Stimulated activated CD4-positive, alpha-beta T cell treated with anti-CD3 and anti-CD28 coated beads, Interleukin-12 subunit alpha, Interleukin-12 subunit beta, amount 100 ng/mL, for 24 hours (primary cell): Measurements from ENCODE around the gene CENPF.
"Not testable (repeated sequence)": the region's sequence is repeated elsewhere in the genome, so short reads cannot be mapped to it uniquely, and the experiment has no call there.

Experiments used
- DNase-seq, 2 experiments: peaks; one replicate each; pipeline ENCODE4 v3.0.0-alpha.2; 2020; ENCODE audit warnings: low read depth in 2 of 2

Gene CENPF

GRCh38 chr1:214658785-214659184 lies 55.8 kb downstream of the CENPF start:
- DNase-seq, result no peak

GRCh38 chr1:214660190-214660589 lies 57.2 kb downstream of the CENPF start:
- no peak for DNase-seq

GRCh38 chr1:214660900-214661299 lies 57.9 kb downstream of the CENPF start:
- DNase-seq, result no peak

GRCh38 chr1:214662223-214662785 lies 59.3 kb downstream of the CENPF start:
- no peak for DNase-seq

GRCh38 chr1:214664651-214665433 lies 61.8 kb downstream of the CENPF start:
- no peak for DNase-seq

- no peak for DNase-seq
Observed at GRCh38 chr1:214665606-214666110, 62.7 kb downstream of the CENPF start.

GRCh38 chr1:214666674-214667073 lies 63.7 kb downstream of the CENPF start:
- DNase-seq, result no peak

GRCh38 chr1:214670098-214670497 lies 67.1 kb downstream of the CENPF start:
- DNase-seq, result no peak

GRCh38 chr1:214673029-214673428 lies 70.0 kb downstream of the CENPF start:
- not testable (repeated sequence) for DNase-seq

- no peak for DNase-seq
Observed at GRCh38 chr1:214673576-214673975, 70.6 kb downstream of the CENPF start.

- not testable (repeated sequence) for DNase-seq
Observed at GRCh38 chr1:214675524-214675923, 72.5 kb downstream of the CENPF start.

- DNase-seq, result no peak
Observed at GRCh38 chr1:214676747-214677146, 73.8 kb downstream of the CENPF start.

- no peak for DNase-seq
Observed at GRCh38 chr1:214677945-214678344, 75.0 kb downstream of the CENPF start.

GRCh38 chr1:214678386-214678785 lies 75.4 kb downstream of the CENPF start:
- no peak for DNase-seq

- DNase-seq, result no peak
Observed at GRCh38 chr1:214683621-214684020, 80.6 kb downstream of the CENPF start.

GRCh38 chr1:214685906-214686305 lies 82.9 kb downstream of the CENPF start:
- DNase-seq, result no peak

- no peak for DNase-seq
Observed at GRCh38 chr1:214686497-214686896, 83.5 kb downstream of the CENPF start.

GRCh38 chr1:214688891-214689290 lies 85.9 kb downstream of the CENPF start:
- DNase-seq, result no peak

- no peak for DNase-seq
Observed at GRCh38 chr1:214694769-214695168, 91.8 kb downstream of the CENPF start.

GRCh38 chr1:214698559-214698958 lies 95.6 kb downstream of the CENPF start:
- DNase-seq, result no peak

GRCh38 chr1:214700437-214700836 lies 97.4 kb downstream of the CENPF start:
- DNase-seq, result no peak

GRCh38 chr1:214702556-214702955 lies 99.6 kb downstream of the CENPF start:
- no peak for DNase-seq
